IPS-NIHi11 (cell line): ENCODE results near the gene PXDC1.
"Not testable (repeated sequence)": the region's sequence is repeated elsewhere in the genome, so short reads cannot be mapped to it uniquely, and the experiment has no call there.

Experiments used
- DNase-seq: peaks from one replicate; pipeline ENCODE4 v3.0.0; 2012; ENCODE audit warnings: mixed read lengths, low spot score

PXDC1 gene

GRCh38 chr6:3731700-3732099, 19.8 kb downstream of the PXDC1 start:
- DNase-seq = no peak

- DNase-seq = no peak
Measured at GRCh38 chr6:3729603-3730344, 21.7 kb downstream of the PXDC1 start.

GRCh38 chr6:3727593-3728108, 23.9 kb downstream of the PXDC1 start:
- DNase-seq = no peak

- no peak for DNase-seq
Measured at GRCh38 chr6:3727036-3727435, 24.5 kb downstream of the PXDC1 start.

GRCh38 chr6:3726421-3726820, 25.1 kb downstream of the PXDC1 start:
- DNase-seq = no peak

- DNase-seq = no peak
Measured at GRCh38 chr6:3725145-3726047, 26.1 kb downstream of the PXDC1 start.

- DNase-seq = no peak
Measured at GRCh38 chr6:3724451-3725144, 26.9 kb downstream of the PXDC1 start.

GRCh38 chr6:3723966-3724365, 27.5 kb downstream of the PXDC1 start:
- no peak for DNase-seq

GRCh38 chr6:3723251-3723650, 28.3 kb downstream of the PXDC1 start:
- DNase-seq = no peak

GRCh38 chr6:3722785-3723184, 28.7 kb downstream of the PXDC1 start:
- DNase-seq = no peak

- no peak for DNase-seq
Measured at GRCh38 chr6:3721810-3722621, 29.5 kb downstream of the PXDC1 start.

GRCh38 chr6:3720770-3721169, 30.7 kb downstream of the PXDC1 start:
- DNase-seq = not testable (repeated sequence)

GRCh38 chr6:3719462-3720308, 31.8 kb downstream of the PXDC1 start:
- no peak for DNase-seq

- DNase-seq = no peak
Measured at GRCh38 chr6:3718407-3718806, 33.1 kb downstream of the PXDC1 start.

- no peak for DNase-seq
Measured at GRCh38 chr6:3715285-3715684, 36.2 kb downstream of the PXDC1 start.

GRCh38 chr6:3714768-3715167, 36.7 kb downstream of the PXDC1 start:
- no peak for DNase-seq

- DNase-seq = no peak
Measured at GRCh38 chr6:3714111-3714510, 37.4 kb downstream of the PXDC1 start.

- DNase-seq = no peak
Measured at GRCh38 chr6:3712827-3713665, 38.5 kb downstream of the PXDC1 start.

GRCh38 chr6:3711776-3712175, 39.7 kb downstream of the PXDC1 start:
- no peak for DNase-seq

- no peak for DNase-seq
Measured at GRCh38 chr6:3710403-3710802, 41.1 kb downstream of the PXDC1 start.
